Measurements from ENCODE around the gene EVI5.
"Not testable (repeated sequence)": the region's sequence is repeated elsewhere in the genome, so short reads cannot be mapped to it uniquely, and the experiment has no call there.

The EVI5 gene

GRCh38 chr1:92748138-92748537 is 36.8 kb downstream of the EVI5 start:
- DNase-seq (ENCODE audit: low read depth in 3 of 3), result no peak

- DNase-seq (ENCODE audit: low read depth in 3 of 3), result no peak
These were observed 37.2 kb downstream of the EVI5 start for GRCh38 chr1:92747735-92748134.

GRCh38 chr1:92746255-92746654 is 38.7 kb downstream of the EVI5 start:
- not testable (repeated sequence) for DNase-seq (ENCODE audit: low read depth in 3 of 3)

DNA sequence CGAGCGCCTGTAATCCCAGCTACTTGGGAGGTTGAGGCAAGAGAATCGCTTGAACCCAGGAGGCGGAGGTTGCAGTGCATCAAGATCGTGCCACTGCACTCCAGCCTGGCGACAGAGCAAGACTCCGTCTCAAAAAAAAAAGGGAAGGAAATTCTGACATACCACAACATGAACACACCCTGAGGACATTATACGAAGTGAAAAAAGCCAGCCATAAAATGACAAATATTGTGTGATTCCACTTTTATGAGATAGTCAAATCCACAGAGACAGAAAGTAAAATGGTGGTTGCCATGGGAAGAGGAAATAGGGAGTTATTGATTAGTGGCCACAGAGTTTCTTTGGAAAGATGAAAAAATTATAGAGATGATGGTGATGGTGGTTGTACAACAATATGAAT is 41.7 kb downstream of the EVI5 start:
- no peak for DNase-seq (ENCODE audit: low read depth in 3 of 3)

- no peak for DNase-seq (ENCODE audit: low read depth in 3 of 3)
These were observed 45.0 kb downstream of the EVI5 start for GRCh38 chr1:92739669-92740524.

DNA sequence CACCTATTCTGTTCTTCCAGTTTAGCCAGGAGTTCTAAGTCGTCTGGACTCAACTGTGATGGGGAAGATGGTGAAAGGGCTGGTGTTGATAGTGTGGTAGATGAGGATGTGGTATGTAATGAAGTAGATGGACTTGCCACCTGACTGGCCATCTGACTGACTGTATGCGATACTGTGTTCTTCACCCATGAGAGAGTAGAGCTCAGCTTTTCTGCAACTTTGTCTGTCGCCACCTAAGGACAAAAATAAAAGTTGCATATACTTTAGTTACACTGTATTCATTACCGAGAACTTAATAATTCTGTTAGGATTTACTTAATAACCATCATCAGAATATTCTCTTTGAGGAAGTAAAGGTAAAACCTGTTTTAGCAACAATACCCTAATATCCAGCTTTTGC is 48.5 kb downstream of the EVI5 start:
- no peak for DNase-seq (ENCODE audit: low read depth in 3 of 3)

DNA sequence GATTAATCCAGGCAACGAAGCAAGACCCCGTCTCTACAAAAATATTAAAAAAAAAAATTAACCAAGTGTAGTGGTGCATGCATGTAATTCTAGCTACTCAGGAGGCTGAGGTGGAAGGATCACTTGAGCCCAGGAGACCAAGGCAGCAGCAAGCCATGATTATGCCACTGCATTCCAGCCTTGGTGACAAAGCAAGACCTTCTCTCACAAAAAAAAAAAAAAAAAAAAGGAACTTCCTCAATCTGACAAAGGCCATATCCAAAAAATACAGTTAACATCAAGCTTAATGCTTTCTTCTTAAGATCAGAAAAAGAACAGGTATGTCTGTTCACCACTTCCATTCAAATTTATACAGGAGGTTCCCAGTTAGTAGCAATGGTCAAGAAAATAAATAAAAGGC is 54.4 kb downstream of the EVI5 start:
- no peak for DNase-seq (ENCODE audit: low read depth in 3 of 3)

GRCh38 chr1:92728697-92729096 is 56.2 kb downstream of the EVI5 start:
- DNase-seq (ENCODE audit: low read depth in 3 of 3), result no peak

GRCh38 chr1:92723713-92724112 is 61.2 kb downstream of the EVI5 start:
- not testable (repeated sequence) for DNase-seq (ENCODE audit: low read depth in 3 of 3)

GRCh38 chr1:92721886-92722285 is 63.0 kb downstream of the EVI5 start:
- DNase-seq (ENCODE audit: low read depth in 3 of 3), result no peak

DNA sequence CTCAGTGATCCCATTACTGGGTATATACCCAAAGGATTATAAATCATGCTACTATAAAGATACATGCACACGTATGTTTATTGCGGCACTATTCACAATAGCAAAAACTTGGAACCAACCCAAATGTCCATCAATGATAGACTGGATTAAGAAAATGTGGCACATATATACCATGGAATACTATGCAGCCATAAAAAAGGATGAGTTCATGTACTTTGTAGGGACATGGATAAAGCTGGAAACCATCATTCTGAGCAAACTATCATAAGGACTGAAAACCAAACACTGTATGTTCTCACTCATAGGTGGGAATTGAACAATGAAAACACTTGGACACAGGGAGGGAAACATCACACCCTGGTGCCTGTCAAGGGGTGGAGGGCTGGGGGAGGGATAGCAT is 63.8 kb downstream of the EVI5 start:
- not testable (repeated sequence) for DNase-seq (ENCODE audit: low read depth in 3 of 3)

DNA sequence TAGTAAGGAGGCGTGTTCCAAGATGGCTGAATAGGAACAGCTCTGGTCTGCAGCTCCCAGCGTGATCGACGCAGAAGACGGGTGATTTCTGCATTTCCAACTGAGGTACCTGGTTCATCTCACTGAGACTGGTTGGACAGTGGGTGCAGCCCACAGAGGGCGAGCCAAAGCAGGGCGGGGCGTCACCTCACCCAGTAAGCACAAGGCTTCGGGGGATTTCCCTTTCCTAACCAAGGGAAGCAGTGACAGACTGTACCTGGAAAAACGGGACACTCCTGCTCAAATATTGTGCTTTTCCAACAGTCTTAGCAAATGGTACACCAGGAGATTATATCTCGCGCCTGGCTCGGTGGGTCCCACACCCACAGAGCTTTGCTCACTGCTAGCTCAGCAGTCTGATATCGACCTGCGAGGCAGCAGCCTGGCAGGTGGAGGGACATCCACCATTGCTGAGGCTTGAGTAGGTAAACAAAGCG is 69.4 kb downstream of the EVI5 start:
- DNase-seq (ENCODE audit: low read depth in 3 of 3), result not testable (repeated sequence)

- no peak for DNase-seq (ENCODE audit: low read depth in 3 of 3)
These were observed 71.0 kb downstream of the EVI5 start for GRCh38 chr1:92713939-92714338.

- DNase-seq (ENCODE audit: low read depth in 3 of 3), result no peak
These were observed 73.3 kb downstream of the EVI5 start for GRCh38 chr1:92711473-92712165.

DNA sequence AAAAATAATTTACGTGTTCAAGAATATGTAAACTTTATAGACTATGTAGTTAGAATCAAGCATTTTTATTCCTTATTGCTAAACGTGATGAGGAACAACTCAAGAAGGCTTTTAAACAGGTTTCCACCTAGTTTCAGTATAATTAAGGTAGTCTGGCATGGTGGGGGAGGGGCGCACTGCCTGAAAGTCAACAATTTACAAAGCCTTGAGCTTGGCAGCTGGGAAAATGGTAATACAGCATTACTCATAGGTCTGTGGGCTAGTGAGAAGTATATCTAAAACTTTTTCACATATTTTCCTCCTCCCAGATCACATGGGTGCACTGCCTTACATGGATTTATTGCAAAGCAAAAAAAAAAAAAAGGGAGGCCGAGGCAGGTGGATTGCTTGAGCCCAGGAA is 75.2 kb downstream of the EVI5 start:
- no peak for DNase-seq (ENCODE audit: low read depth in 3 of 3)

- DNase-seq (ENCODE audit: low read depth in 3 of 3), result no peak
These were observed 76.4 kb downstream of the EVI5 start for GRCh38 chr1:92708368-92708950.

- DNase-seq (ENCODE audit: low read depth in 3 of 3), result no peak
These were observed 77.2 kb downstream of the EVI5 start for GRCh38 chr1:92707709-92708108.

DNA sequence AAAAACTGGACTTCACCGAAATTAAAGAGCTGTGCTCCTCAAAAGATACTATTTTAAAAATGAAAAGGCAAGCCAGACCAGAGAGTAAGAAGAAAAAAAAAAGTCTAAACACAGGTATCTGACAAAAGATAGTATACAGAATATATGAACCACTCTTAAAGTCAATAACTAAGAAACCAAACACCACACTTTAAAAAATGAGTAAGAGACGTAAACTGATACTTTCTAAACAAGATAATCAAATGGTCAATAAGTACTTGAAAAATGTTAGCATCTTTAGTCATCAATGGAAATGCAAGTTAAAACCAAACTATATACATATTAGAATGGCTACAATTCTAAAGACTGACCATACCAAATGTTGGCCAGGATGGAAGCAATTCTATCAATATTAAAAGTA is 77.6 kb downstream of the EVI5 start:
- DNase-seq (ENCODE audit: low read depth in 3 of 3), result no peak

DNA sequence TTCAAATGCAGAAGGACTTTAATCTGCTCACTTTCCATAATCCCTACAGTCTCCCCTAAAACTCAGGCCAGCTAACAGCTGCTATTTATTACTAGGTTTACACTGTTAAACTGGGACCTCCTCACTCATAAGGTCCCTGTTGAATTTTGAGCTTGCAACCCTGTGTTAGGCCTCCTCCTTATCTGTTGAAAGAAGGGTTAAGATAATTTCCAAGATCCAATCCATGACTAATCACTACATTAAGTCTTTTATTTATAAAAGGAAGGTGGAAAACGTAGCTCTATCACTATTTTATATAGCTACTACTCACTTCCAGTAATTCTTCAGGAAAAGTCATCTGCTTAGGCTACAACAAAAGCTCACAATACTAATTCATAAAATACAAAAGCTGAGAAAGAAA is 79.5 kb downstream of the EVI5 start:
- no peak for DNase-seq (ENCODE audit: low read depth in 3 of 3)

DNA sequence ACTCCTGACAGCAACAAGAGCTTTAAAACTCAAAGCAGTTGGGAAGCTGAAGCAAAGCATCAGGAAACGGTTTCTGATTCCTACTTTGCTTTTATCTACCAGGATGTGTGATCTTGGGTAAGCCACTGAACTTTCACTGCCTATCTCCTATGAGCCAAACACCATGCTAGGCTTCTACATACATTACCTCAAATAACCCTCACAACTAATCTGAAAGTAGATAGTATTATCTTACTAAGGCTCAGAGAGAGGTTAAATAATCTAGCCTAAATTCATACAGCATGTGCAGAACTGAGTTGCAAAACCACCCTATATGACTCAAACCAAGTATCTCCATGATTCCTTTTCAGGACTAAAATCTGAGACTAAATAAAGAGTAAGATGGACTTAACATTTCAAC is 83.8 kb downstream of the EVI5 start:
- no peak for DNase-seq (ENCODE audit: low read depth in 3 of 3)

GRCh38 chr1:92698932-92699331 is 86.0 kb downstream of the EVI5 start:
- no peak for DNase-seq (ENCODE audit: low read depth in 3 of 3)

- DNase-seq (ENCODE audit: low read depth in 3 of 3), result no peak
These were observed 89.8 kb downstream of the EVI5 start for GRCh38 chr1:92695104-92695503.

GRCh38 chr1:92691925-92692324 is 93.0 kb downstream of the EVI5 start:
- DNase-seq (ENCODE audit: low read depth in 3 of 3), result no peak

Measured in stimulated activated CD4-positive, alpha-beta T cell treated with anti-CD3 and anti-CD28 coated beads, TNF-alpha, amount 100 ng/mL, for 24 hours (primary cell).